ENCODE data around the gene CD8B2.
"Not testable (repeated sequence)": the region's sequence is repeated elsewhere in the genome, so short reads cannot be mapped to it uniquely, and the experiment has no call there.

DNA sequence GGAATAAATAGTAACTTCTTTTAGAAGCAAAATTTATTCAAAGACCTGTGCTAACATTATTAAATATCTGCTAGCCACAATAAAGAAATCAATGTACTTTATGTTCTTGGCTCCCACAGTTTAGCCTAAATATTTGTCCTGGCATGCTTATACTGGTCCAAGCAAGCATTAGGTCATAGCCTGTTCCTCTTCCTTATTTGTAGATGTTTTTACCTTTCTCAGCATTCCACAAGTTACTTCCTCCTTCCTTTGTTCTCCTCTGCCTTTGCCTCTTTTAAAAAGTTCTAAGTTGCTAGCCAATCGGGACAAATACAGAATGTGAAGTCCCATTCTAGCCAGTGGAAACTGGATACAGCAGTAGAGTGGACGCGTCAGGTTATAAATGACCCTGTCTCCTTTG lies 72.6 kb downstream of the CD8B2 start:
- TF ChIP-seq HMG20B (CRISPR knock-in tag; conservative IDR thresholded peaks at IDR 0.05); TMF1 (CRISPR knock-in tag; IDR thresholded peaks at IDR 0.05; ENCODE audit: low read depth); ZNF501 (CRISPR knock-in tag; IDR thresholded peaks at IDR 0.05); CBFB (CRISPR knock-in tag; IDR thresholded peaks at IDR 0.05); HOXA5 (CRISPR knock-in tag; IDR thresholded peaks at IDR 0.05); MYNN (CRISPR knock-in tag; IDR thresholded peaks at IDR 0.05; ENCODE audit: low read depth); PRPF4 (IDR thresholded peaks at IDR 0.05; ENCODE audit: low read depth, low read length, poor library complexity, severe bottlenecking); ARHGAP35 (CRISPR knock-in tag; IDR thresholded peaks at IDR 0.05; ENCODE audit: borderline replicate concordance); ETV6 (CRISPR knock-in tag; conservative IDR thresholded peaks at IDR 0.05); ZNF124 (CRISPR knock-in tag; IDR thresholded peaks at IDR 0.05); BHLHE40 (IDR thresholded peaks at IDR 0.05; ENCODE audit: low read length): not testable (repeated sequence)
- TF ChIP-seq, protein P1, sequence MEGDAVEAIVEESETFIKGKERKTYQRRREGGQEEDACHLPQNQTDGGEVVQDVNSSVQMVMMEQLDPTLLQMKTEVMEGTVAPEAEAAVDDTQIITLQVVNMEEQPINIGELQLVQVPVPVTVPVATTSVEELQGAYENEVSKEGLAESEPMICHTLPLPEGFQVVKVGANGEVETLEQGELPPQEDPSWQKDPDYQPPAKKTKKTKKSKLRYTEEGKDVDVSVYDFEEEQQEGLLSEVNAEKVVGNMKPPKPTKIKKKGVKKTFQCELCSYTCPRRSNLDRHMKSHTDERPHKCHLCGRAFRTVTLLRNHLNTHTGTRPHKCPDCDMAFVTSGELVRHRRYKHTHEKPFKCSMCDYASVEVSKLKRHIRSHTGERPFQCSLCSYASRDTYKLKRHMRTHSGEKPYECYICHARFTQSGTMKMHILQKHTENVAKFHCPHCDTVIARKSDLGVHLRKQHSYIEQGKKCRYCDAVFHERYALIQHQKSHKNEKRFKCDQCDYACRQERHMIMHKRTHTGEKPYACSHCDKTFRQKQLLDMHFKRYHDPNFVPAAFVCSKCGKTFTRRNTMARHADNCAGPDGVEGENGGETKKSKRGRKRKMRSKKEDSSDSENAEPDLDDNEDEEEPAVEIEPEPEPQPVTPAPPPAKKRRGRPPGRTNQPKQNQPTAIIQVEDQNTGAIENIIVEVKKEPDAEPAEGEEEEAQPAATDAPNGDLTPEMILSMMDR (CRISPR knock-in tag; IDR thresholded peaks at IDR 0.05), result not testable (repeated sequence)
- TF ChIP-seq, protein P2, sequence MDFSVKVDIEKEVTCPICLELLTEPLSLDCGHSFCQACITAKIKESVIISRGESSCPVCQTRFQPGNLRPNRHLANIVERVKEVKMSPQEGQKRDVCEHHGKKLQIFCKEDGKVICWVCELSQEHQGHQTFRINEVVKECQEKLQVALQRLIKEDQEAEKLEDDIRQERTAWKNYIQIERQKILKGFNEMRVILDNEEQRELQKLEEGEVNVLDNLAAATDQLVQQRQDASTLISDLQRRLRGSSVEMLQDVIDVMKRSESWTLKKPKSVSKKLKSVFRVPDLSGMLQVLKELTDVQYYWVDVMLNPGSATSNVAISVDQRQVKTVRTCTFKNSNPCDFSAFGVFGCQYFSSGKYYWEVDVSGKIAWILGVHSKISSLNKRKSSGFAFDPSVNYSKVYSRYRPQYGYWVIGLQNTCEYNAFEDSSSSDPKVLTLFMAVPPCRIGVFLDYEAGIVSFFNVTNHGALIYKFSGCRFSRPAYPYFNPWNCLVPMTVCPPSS (IDR thresholded peaks at IDR 0.05), result not testable (repeated sequence)
- TF ChIP-seq, protein P3, sequence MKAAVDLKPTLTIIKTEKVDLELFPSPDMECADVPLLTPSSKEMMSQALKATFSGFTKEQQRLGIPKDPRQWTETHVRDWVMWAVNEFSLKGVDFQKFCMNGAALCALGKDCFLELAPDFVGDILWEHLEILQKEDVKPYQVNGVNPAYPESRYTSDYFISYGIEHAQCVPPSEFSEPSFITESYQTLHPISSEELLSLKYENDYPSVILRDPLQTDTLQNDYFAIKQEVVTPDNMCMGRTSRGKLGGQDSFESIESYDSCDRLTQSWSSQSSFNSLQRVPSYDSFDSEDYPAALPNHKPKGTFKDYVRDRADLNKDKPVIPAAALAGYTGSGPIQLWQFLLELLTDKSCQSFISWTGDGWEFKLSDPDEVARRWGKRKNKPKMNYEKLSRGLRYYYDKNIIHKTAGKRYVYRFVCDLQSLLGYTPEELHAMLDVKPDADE (CRISPR knock-in tag; IDR thresholded peaks at IDR 0.05), result not testable (repeated sequence)
